Thyroid gland (tissue), 4 donors: ENCODE results near the gene ZCCHC24. TPM values are rescaled to one million over a fixed set of nuclear protein-coding genes. Genes with fewer than 3 reads are reported as not detected.

Source experiments
- DNase-seq, 2 donors: peaks; one replicate each; pipeline ENCODE4 v3.0.0-alpha.2; 2019
- H3K27ac ChIP-seq, 3 donors: fragments of 200-600 bp; sonication (generic); 1 replicate in 2 of 3; 2 replicates in 1 of 3; pipeline ENCODE4 v1.5.1; 2016 to 2019; ENCODE audit warnings: mild to moderate bottlenecking in 1 of 3, moderate library complexity in 1 of 3
- H3K27me3 ChIP-seq: fragments of 200-600 bp; sonication (generic); one replicate; pipeline ENCODE4 v1.5.1; 2019
- H3K36me3 ChIP-seq, 2 donors: fragments of 200-600 bp; sonication (generic); one replicate each; pipeline ENCODE4 v1.5.1; 2016 to 2019
- H3K4me1 ChIP-seq, 2 donors: fragments of 200-600 bp; sonication (generic); one replicate each; pipeline ENCODE4 v1.5.1; 2017 to 2019
- H3K4me3 ChIP-seq, 3 donors: fragments of 200-600 bp; sonication (generic); replicated peaks in 1 of 3; 1 replicate in 2 of 3; 2 replicates in 1 of 3; pipeline ENCODE4 v1.5.1; 2016; ENCODE audit warnings: mild to moderate bottlenecking in 1 of 3
- H3K9me3 ChIP-seq: fragments of 200-600 bp; sonication (generic); one replicate; pipeline ENCODE4 v1.5.1; 2017
- CTCF ChIP-seq, 6 experiments: fragments of 200-600 bp in 3 of 6; fragments of 450-650 bp in 3 of 6; sonication (generic) in 3 of 6; IDR thresholded peaks; one replicate each; pipeline ENCODE4 v1.5.1; 2016 to 2019; ENCODE audit warnings: antibody characterized with exemption in 6 of 6, mild to moderate bottlenecking in 2 of 6, inconsistent platforms in 1 of 6, moderate library complexity in 1 of 6
- POLR2A ChIP-seq, 2 donors: fragments of 450-650 bp; IDR thresholded peaks; one replicate each; pipeline ENCODE4 v1.6.1; 2017; ENCODE audit warnings: antibody characterized with exemption in 2 of 2, mild to moderate bottlenecking in 2 of 2, moderate library complexity in 1 of 2
- WGBS, 2 donors: methylation state at CpG; one replicate each; pipeline ENCODE4 v1.1.5; 2017; 5-methylcytosine and 5-hydroxymethylcytosine counted together
- intact Hi-C: fragments of 100-400 bp; cut with DNase I; formaldehyde crosslinking; loops from one replicate; pipeline ENCODE4 v1.15.1; 2023
- total RNA-seq, 4 donors: library from RNA; depleted of rRNA; stranded (reverse); fragments of >200 nt; gene quantifications; one replicate each; pipeline ENCODE4 v1.2.3, GENCODE V29; 2016

Gene ZCCHC24
- total RNA-seq, 4 donors from 2014 or later, result 25.4 to 48.8 (median 33.3) TPM

DNA sequence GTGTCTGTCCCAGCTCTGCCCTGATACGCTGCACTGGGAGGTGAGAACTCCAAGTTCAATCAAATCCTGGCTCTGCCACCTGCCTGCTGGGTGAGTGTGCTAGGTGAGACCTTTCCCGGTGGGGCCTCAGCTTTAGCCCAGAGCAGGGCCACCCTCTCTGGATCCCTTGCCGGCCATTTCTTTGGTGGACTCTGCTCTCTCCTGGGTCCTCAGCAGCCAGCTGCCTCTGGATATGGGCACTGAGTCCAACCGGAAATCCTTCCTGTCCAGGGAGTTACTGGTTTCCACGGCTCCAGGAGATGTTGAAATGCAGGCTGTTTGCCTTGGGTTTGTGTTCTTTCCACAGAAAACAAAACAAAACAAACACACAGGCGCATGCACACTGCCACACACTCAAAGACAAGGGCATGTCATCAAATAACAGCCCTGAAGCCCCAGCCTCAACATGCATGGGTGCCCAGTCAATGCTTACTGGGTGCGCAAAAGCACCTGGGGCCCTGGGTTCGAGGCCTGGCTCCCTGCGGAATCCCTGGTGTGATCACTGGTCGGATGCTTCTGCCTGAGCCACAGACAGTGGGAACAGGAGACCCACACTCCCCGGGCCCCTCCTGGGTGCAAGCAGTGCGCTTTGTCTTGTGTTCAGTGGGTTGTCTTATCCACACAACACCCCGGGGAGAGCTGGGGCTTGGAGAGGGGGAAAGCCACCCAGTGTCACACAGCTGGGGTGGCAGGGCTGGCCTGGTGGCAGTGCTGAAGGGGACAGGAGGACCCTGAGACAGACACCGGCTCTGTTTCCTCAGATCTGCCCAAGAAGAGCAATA lies 65.1 kb downstream of the ZCCHC24 start:
- H3K27me3 ChIP-seq, result no peaks in the 10 kb centered on the region
- intact Hi-C loops, result no loop called here
- TF ChIP-seq POLR2A (IDR thresholded peaks at IDR 0.05) (no peak), CTCF (IDR thresholded peaks at IDR 0.05) (no peak)
- peaks cover 20 to 33% of the 10 kb centered on the region in 2 donors for H3K4me1 ChIP-seq
- H3K27ac ChIP-seq, result peak overlapping the region; percentile 46 to 75 (median 64)
- peak; percentile 47 to 69 for DNase-seq
- 32 to 49% methylated on average over 9 to 14 of the region's 14 CpGs for WGBS, 2 donors
- no peaks in the 10 kb centered on the region for H3K36me3 ChIP-seq
- H3K9me3 ChIP-seq, result no peaks in the 10 kb centered on the region
- no peak overlapping the region for H3K4me3 ChIP-seq

DNA sequence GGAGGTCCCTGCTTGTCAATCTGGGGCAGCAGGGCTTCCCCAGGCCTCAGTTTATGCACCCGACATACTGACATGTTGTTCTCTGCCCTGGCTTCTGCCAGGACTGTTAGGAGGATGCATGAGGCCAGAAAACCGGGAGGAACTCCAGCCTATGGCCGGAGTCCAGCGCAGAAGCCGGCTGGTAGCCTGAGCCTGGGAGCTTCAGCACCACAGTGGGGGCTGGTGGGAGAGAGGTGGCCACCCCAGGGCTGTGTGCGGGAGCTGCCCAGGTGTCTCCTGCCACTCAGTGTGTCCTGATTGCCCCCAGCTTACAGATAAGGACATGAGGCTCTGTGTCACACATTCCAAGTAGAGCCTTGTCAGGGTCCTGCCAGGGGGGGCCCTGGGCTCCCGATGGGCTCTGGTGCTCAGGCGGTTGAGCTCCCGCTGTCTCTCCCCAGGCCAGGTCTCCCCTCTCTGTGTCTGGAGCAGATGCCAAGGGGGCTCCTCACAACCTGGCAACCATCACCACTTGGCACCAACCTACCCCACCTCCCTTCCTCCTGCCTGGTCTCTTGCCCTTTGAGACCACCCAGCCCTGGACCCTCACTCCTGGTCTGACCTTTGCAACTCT lies 65.8 kb downstream of the ZCCHC24 start:
- no peak for TF ChIP-seq POLR2A (IDR thresholded peaks at IDR 0.05)
- no peak for TF ChIP-seq CTCF (IDR thresholded peaks at IDR 0.05)
- WGBS, 2 donors, result 65 to 71% methylated on average over 6 to 8 of the region's 9 CpGs
- intact Hi-C loops, result loop anchor here (5.0 to 10.0 kb wide), 2 partner anchors 88 to 765 kb away; no protein-coding TSS in a partner anchor
- Histone ChIP-seq H3K27me3 (no peaks in the 10 kb centered on the region), H3K36me3 (no peaks in the 10 kb centered on the region), H3K9me3 (no peaks in the 10 kb centered on the region), H3K27ac (peak overlapping the region; percentile 26 to 75 (median 46)), H3K4me1 (peaks cover 24 to 37% of the 10 kb centered on the region in 2 donors), H3K4me3 (no peak overlapping the region)
- peak in 1 of 2 donors; percentile 17 for DNase-seq

DNA sequence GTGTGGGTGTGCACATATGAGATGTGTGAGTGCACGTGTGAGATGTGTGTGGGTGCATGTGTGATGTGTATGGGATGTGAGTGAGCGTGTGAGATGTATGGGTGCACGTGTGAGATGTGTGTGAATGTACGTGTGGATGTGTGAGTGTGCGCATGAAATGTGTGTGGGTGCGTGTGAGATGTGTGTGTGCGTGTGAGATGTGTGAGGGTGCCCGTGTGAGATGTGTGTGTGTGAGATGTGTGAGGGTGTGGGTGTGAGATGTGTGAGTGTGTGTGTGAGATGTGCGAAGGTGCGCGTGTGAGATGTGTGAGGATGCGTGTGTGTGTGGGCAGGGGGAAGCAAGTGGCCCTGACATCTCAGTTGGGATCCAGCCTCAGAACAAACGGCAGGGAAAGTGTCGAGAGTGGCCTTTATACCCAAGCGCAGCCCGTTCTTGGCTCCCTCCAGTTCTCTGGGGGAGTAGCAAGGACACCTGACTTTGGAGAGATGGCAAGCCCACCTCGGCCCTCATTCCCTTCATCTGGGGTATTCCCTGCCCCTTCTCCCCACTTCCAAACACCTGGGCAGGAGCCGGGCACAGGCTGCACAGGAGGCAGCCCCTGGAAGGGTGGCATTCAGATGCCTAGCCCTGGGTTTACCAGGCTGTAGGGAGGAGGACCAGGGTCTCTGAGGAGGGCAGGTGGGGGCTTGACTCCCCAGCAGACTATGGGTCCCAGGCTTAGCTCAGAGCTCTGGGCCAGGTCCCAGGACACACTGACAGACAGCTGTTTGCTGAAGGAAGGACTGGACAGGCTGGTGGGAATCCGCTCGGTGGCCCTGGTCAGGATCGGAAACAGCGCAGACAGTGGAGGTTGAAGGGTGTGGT lies 66.5 kb downstream of the ZCCHC24 start:
- no peak overlapping the region for H3K4me3 ChIP-seq
- H3K4me1 ChIP-seq, result peaks cover 24 to 40% of the 10 kb centered on the region in 2 donors
- H3K27ac ChIP-seq, result no peak overlapping the region
- no peak for DNase-seq
- H3K36me3 ChIP-seq, result no peaks in the 10 kb centered on the region
- TF ChIP-seq CTCF (IDR thresholded peaks at IDR 0.05) (no peak), POLR2A (IDR thresholded peaks at IDR 0.05) (no peak)
- H3K27me3 ChIP-seq, result no peaks in the 10 kb centered on the region
- no peaks in the 10 kb centered on the region for H3K9me3 ChIP-seq
- whole genome bisulfite sequencing, 2 donors, result 89 to 90% methylated on average over 20 to 22 of the region's 22 CpGs
- intact Hi-C loops, result loop anchor here (5.0 to 10.0 kb wide), 2 partner anchors 88 to 766 kb away; no protein-coding TSS in a partner anchor

DNA sequence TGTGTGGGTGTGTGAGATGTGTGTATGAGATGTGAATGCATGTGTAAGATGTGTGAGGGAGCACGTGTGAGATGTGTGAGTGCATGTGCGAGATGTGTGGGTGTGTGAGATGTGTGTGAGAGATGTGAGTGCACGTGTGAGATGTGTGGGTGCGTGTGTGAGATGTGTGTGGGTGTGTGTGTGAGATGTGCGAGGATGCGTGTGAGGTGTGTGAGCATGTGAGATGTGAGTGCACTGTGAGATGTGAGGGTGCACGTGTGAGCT lies 67.1 kb downstream of the ZCCHC24 start:
- 92 to 94% methylated on average over 7 of the region's 7 CpGs for WGBS, 2 donors

More for the DNA sequence above, 67.1 kb downstream of the ZCCHC24 start:
- H3K27ac ChIP-seq, result no peak overlapping the region
- no peak for TF ChIP-seq CTCF (IDR thresholded peaks at IDR 0.05)
- TF ChIP-seq POLR2A (IDR thresholded peaks at IDR 0.05), result no peak
- H3K27me3 ChIP-seq, result no peaks in the 10 kb centered on the region
- H3K4me3 ChIP-seq, result no peak overlapping the region
- H3K4me1 ChIP-seq, result peaks cover 24 to 40% of the 10 kb centered on the region in 2 donors
- intact Hi-C loops, result loop anchor here (5.0 to 10.0 kb wide), 2 partner anchors 89 to 766 kb away; no protein-coding TSS in a partner anchor
- H3K36me3 ChIP-seq, result no peaks in the 10 kb centered on the region
- H3K9me3 ChIP-seq, result no peaks in the 10 kb centered on the region
- no peak for DNase-seq
